ENCODE measurements around the gene CDADC1.

DNA sequence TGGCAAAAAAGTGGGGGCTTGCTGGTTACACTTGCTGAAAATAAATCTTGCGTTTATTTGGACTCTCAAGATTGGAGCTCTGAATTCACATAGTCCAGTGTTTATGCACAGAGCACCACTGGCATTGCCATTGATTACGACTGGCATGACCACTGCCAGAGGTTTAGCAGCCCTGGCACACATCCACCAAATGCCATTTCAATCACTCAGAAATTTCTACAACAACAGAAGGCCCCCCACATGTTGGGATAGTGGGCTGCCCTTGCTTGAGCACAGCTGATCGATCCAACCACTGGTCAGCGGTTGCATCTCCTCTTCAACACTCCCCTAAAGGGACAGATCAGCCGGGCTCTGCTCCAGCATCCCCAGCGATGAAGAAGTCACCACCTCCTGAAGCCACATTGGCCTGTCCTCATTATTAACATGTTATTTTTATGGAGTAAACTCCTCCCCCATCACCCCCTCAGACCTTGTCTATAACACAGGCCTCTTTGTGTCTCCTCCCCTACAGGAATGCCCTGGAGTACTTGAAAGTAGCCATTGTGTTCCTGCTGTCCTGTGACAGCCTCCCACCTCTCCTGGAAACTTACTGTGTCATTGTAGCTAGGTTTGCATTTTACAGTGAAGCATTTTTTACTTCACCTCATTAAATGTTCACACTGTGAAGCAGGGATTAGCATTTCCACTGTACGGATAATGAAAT, 51.3 kb downstream of the CDADC1 start:
- TF ChIP-seq POLR2A (IDR thresholded peaks at IDR 0.05; ENCODE audit: low read depth, low read length) (no peak), POLR2AphosphoS5 (IDR thresholded peaks at IDR 0.05; ENCODE audit: low read depth, low read length) (no peak), SPI1 (IDR thresholded peaks at IDR 0.05; ENCODE audit: low read depth, low read length) (no peak)

Data from GM12891 (cell line).